GM21390 (cell line): ENCODE data around the gene NDUFAF8.

Source experiments
- ATAC-seq: cut with Tn5 transposase; IDR thresholded peaks from one replicate; pipeline ENCODE4 v1.9.1; 2021; ENCODE audit not compliant: unreplicated experiment

Gene NDUFAF8

DNA sequence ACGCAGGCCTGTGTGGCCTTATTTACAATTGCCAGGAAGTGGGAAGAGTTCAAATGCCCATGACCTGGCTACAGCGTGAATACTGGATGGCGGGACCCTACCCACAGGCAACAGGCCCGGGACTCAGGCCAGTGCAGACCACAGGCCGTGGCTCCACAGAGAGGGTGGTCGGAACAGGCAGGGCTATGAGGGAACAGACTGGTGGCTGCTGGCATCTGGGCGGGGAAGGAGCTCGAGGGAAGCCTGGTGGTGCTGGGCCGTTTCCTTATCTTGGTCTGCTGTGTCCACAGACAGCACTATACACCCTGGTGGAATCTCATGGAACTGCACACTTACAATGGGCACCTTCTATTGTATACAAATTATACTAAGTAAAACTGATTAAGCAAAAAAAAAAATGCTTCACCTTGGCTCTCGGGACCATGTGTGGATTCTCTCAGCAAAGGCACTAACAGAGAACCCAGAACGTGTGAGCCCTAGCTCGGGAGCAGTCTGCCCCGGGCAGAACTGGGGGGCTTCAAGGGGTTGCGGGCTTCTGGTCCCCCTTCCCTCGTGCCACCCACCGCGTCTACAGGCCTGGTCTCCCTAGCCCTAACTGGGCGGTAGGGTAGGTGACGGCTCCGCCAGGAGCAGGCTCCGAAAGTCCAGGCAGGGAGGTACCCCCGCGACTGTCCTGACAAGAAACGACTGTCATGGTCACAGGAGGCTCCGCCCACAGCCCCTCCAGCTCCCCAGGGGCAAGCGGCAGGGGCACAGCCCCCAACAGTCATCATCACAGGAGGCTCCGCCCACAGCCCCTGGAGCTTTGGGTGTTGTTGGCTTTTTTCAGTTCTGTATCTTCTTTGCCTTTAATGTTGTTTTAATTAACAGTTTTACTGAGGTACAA, 38.2 kb upstream of the NDUFAF8 start:
- ATAC-seq: no peak

DNA sequence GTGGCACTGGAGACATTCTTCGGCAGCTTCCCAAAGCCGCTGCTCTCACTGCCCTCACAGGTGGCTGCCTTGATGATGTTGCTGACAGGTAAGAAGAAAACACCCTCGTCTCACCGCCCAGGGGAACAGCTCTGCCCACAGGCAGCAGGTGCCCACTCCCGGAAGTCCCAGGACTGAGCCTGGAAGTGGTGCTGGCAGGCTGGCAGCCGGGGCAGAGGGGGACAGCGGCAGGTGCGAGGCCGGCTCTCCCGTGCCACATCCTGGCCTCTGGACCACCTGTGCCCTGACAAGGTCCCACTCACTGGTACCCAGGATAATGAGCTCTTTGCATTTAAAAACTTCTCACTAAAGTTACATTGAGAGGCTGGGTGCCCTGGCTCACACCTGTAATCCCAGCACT, 36.8 kb upstream of the NDUFAF8 start:
- ATAC-seq: no peak

DNA sequence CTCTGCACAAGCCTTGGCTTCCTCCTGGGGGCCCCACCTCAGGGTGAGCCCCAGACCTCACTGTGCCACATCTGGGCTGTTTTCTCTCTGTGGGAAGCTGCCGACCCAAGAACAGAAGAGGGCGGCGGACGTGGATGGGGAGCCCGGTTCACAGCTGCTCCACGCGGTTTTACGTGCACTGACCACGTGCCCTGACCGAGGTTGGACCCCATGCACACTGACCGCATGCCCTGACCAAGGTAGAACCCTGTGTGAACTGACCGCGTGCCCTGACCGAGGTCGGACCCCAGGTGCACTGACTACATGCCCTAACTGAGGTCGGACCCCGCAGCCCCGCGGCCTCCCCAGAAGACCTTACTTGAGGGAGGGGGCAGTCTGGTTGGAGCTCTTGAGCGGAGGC, 36.0 kb upstream of the NDUFAF8 start:
- no peak for ATAC-seq

DNA sequence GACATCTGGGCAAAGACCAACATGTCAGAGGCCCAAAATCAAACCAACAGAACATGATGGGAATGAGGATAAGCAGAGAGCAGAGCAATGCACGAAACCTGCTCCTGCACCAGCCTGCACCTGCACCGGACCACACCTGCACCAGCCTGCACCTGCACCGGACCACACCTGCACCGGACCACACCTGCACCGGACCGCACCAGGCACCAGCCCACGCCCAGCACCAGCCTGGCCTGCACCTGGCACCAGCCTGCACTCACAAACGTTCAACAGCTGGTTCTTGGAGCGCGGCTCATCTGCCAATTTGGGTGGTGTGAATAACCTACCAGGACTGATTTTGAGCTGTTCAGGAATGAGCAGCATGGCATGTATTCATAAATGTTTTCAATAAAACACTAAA, 34.5 kb upstream of the NDUFAF8 start:
- ATAC-seq: no peak

DNA sequence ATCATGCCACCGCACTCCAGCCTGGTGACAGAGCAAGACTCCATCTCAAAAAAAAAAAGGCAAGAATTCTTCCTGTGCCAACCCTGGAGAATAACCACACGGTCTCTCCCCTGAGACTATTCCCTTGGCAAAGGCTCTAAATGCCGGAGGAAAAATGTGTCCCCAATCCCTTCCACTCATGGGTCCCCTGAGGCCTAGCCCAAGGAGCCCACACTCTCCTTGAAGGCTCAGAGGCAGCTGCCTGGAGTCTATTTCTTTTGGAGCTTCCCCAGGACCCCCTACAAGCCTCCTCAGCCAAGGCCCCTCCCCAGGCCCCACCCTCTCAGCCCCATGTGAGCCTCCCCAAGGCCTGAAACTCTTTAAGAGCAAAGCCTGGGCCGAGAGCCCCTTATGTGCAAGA, 33.0 kb upstream of the NDUFAF8 start:
- ATAC-seq: no peak

DNA sequence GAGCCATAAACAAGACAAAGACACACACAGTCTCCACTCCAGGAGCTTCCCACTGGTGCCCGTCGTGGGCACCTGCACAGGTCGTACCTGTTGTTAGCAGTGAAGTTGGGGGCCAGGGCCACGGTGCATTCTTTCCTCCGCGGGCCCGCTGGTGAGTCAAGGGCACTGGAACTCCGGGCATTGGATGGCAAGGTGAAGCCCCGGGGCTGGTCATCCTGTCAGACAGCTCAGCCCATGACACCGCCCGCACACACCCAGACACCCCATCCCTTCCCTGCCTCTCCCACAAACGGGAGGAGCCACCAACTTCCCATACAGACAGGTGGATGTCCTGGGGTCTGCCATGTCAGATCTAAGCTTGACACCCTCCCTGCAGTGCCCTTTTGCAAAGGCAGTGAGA, 32.5 kb upstream of the NDUFAF8 start:
- no peak for ATAC-seq

DNA sequence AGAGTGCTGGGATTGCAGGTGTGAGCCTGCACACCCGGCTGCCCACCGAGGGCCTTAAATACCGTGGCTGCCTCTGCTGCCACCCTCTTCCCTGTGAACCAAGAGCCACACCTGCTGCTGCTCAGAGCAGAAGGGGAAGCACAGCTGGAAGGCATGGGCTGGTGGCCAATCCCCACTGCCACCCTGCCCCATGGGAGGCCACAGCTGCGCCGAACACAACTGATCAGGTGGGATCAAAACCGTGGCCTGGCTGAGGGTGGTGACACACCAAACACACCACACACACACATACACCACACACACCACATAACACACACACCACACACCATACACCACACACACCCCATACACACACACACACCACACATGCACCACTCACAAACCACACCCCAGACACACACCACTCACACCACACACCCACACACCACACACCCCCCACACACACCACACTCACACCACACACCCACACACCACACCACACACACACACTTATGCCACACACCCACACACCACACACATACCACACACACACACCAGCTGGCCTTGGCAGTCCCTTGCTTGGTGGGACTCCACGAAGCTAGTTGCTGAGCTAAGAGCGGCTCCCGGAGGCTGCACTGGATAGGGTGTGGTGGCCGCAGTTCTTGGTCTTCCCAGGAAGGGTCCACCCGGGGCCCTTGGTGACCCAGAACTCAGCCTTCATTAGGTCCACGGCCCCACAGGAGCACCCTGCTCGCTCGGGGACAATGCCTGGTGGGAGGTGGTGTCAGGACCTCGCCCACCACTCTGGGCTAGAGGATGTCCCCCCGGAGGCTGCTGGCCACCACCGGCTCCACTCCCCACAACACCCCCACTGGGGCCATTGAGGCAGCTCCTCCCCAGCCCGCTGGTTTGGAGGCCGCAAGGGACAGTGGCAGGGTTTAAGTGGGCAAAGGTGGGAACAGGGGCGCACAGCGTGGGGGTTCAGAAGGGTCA, 31.2 kb upstream of the NDUFAF8 start:
- ATAC-seq: no peak

DNA sequence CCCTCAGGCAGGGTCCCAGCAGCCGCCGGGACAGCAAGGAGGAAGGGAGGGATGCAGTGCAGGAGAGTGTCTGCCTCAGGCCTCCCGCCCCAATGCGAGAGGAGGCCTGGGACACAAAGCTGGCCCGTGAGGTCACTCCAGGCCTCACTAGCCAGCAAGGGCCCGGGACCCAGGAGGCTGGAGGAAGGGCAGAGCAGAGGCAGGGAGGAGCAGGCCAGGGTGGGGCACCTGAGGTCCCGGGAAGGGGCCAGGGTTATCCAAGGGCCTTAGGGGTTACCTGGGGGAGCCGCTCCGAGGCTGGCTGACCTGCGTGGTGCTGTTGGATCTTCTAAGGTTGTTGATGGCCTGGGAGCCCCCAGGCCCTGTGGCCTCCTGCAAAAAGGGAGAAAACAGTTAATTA, 30.5 kb upstream of the NDUFAF8 start:
- ATAC-seq: no peak

DNA sequence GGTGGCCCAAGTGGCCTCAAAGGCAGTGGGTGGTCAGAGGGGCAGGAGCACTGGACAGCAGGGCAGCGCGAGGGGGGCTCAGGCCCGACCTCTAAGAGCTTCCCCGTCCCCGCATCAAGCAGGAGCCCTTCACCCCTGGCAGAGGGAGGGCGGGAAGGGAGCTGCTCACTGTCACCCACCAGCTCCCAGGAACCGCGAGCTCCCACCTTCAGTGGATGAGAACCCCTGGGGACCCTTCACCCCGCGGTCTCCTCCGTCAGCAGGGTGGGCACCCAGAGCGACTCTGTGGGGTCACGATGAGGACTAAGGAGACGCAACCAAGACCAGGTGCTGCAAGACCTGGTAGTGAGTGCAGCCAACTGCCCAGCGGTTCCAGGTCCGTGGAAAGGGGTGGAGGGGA, 30.0 kb upstream of the NDUFAF8 start:
- no peak for ATAC-seq

DNA sequence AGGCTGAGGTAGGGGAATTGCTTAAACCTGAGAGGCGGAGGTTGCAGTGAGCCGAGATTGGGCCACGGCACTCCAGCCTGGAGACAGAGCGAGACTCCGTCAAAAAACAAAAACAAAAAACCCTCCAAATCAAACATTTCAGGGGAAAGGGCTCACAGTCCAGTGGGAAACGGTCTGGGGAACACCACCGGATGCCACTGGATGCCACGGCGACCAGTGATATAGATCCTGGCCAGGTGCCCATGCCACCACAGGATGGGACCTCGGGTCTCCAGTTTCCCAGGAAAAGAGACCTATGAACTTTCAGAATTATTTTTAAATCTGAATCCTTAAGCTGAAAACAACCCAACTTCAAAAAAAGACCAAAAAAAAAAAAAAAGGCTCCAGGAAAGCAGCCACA, 28.7 kb upstream of the NDUFAF8 start:
- ATAC-seq: no peak

DNA sequence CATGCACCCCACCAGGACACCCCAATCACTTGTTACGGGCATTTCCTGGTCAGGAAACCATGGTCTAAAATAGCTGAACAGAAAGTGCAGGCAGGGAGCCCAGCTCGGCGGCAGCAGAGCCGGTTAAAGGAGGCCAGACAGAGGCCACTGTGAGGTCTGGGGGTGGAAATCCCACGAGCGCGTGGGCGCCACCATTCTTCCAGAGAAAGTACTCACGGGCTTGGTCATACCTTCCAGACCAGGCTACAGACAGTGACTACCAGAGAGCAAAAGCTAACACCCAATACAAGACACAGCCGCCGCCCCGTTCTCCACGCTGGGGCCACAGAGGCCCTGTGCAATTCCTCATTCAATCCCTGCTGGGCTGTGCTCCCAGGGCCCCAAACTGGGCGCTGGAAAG, 28.2 kb upstream of the NDUFAF8 start:
- ATAC-seq: no peak

DNA sequence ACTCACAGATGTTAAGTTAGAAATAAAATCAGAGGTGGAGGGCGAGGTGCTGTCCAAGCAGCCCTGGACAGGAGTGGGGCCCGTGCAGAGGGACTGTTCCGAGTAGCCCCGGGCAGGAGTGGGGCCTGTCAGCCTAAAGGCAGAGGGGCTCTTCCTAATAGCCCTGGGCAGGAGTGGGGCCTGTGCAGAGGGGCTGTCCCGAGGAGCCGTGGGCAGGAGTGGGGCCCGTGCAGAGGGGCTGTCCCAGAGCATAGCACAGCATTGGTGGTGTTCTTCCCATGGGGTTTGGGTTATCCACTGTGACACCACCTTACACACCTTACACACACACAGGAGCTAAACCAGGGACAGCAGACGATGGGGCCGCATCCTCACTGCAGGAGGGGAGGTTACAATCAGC, 26.8 kb upstream of the NDUFAF8 start:
- no peak for ATAC-seq

DNA sequence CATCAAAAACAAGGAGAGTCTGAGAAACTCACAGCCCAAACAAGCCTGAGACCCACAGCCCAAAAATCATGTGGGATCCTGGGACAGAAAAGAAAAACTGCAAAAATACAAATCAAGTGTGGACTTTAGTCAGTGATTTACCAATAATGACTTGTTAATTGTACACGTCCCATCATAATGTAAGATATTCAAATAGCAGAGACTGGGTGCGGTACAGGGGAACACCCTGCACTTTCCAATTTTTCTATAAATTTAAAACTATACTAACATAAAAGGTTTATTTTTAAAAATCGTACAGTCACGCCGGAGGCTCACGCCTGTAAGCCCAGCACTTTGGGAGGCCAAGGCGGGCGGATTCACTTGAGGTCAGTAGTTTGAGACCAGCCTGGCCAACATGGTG, 25.1 kb upstream of the NDUFAF8 start:
- ATAC-seq: no peak

DNA sequence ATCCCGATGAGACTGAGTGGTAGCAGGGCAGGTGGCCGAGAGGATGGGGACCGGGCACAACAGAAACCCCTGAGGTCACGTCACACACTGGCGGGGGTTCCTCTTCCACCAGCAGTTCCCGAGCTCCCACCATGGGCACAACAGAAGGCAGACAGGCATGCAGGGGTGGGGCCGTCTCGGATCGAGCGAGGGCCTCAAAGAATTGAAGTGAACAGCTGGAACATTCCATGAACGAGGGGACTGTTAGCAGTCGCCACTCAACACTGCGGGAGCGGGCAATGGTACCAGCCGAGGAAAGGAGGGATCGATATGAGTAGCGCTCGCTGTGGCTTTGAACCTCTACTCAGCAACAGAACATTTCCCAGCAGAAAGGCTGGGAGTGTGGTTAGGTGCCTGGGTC, 21.6 kb upstream of the NDUFAF8 start:
- no peak for ATAC-seq

DNA sequence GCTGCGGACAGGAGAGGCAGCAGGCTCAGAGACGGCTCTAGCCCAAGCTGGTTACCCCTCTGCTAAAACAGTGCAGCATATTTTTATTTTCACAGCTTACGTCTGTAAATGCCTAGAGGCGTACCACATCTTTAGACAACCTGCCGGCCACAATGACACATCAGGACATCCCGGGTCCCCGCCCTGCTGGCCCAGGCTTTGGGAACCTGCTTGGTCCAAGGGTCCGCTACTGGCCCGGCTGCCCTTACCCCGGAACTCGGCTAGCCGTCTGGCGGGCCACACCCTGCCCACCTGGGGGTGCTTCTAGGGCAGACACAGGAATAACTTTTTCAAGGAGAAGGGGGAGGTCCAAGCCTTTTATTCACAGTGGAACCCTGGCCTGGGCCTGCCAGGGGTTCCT, 20.7 kb upstream of the NDUFAF8 start:
- no peak for ATAC-seq

DNA sequence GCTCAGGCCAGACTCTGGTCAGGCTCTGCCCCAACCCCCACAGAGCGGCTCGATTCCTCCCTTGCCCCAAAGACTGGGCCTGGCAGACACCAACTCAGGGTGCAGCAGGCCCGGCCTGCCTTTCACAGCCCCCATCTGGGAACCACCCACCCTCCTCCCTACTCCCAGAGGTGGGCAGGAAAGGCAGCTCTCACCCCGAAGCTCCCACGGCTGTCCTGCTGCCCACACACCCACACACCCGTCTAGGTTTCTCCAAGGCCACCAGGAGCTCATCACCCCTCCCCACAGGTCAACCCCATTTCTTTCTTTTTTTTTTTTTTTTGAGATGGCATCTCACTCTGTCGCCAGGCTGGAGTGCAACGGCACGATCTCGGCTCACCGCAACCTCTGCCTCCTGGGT, 20.1 kb upstream of the NDUFAF8 start:
- ATAC-seq: no peak

DNA sequence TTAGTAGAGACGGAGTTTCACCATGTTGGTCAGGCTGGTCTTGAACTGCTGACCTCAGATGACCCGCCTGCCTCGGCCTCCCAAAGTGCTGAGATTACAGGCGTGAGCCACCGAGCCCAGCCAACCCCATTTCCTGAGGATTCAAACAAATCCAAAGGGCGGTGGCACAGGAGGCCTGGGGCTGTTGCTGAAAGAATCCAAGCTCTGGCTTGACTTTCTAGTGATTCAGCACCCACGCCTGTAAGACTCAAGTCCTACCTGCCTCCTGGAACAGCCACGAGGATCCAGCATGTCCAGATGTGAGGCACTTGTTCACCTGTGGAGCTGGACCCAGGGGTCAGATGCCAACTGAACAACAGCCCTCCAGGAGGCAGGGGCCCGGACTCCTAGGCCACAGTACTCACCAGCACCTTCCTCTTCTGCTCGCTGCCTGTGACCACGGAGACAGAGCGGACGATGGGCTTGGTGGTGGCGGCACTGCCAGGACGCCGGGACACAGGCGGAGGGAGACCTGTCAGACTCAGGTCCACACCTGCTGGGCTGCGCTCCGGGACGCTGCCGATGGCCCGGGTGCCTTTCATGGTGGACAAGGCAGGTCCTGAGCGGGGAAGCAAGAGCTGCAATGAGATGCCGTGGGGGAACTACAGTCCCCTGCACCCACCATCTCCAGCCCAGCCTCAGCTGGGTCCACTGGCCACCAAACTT, 19.5 kb upstream of the NDUFAF8 start:
- ATAC-seq: no peak

DNA sequence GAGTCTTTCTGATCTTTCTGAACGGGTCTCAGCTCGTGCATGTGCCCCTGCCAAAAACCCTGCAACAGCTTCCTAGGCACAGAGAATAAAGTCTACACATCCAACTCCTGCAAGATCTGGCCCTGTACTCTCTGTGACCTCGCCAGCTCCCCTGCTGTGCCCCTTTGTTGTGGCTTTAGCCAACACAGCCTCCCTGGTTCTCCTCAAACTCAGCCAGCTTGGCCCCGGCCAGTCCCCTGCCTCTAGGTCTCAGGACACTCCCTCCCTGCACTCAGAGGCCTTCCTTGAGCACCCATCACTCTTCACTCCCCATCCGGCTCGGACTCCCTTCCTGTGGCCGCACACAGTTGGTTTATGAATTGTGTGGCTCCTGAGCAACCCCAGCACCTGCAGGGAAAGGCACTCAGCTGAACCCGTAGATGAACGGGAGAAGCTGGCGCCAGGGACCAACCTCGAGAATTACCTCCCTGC, 17.7 kb upstream of the NDUFAF8 start:
- ATAC-seq: no peak

DNA sequence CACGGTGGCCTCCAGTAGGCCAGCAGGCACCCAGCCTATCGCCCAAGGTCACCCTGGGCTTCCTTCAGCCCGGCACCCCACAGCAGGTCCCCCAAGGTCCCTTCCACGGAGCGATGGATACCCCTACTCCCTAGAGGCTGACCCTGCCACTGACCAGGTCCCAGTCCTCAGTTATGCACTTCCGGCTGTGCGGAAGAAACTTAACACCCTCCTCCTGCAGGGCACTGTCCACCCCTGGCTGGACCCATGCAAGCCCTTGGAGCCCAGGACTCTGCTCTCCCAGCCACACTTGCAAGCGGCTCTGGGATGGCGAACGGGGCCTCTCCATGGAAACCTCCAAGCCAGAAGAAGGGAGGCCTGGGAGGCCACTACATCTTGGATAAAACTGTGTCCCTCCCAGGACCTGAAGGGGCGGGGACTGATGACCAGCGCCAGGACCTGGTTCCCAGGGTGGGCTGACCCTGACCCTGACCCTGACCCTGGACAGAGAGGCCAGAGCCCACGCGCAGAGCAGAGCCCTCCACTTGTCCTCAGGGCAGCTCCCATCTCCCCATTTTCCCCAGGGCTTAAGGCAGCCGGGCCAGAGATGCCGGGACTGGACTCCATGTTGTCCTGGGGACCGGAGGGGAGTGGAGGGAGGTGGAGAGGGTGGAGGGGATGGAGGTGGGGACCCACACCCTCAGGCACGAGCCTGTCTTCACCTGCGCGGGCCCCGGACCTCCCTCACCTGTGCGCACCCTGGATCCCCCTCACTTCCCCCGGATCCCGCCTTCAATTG, 17.1 kb upstream of the NDUFAF8 start:
- no peak for ATAC-seq

DNA sequence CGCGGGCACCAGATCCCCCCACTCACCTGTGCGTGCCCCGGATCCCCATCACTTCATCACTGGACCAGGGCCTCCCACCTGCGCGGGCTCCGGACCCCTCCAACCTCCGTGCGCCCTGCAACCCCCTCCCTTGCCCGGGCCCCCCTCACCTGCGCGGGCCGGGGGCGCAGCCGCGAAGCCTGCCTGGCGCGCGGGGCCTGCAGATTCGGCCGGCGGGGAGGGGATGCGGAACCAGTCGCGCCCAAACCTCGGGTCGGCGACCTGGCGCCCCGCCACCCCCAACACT, 16.6 kb upstream of the NDUFAF8 start:
- ATAC-seq: no peak
